ENCODE results near the gene STK11IP. TPM values are rescaled to one million over a fixed set of nuclear protein-coding genes. Genes with fewer than 3 reads are reported as not detected.

The STK11IP gene
- total RNA-seq, 1 donor from 2014 or later, result 25.7 TPM

- DNase-seq, result no peak
- H3K27ac ChIP-seq, result no peak overlapping the region
These were observed 28.9 kb downstream of the STK11IP start for GRCh38 chr2:219626540-219626939.

GRCh38 chr2:219627103-219628100, 29.7 kb downstream of the STK11IP start, which contains the start of gene SLC4A3:
Gene SLC4A3, plus strand, starts transcription at chr2:219627630. Its CDS starts 363 bp downstream, at chr2:219627993.
- ATAC-seq (peak; percentile 61), DNase-seq (peak; percentile 62)
- intact Hi-C loops (cut with DNase I), result no loop called here
- Histone ChIP-seq H3K4me1 (no peaks in the 10 kb centered on the region), H3K36me3 (no peaks in the 10 kb centered on the region), H3K27ac (no peak within 1 kb of the TSS), H3K9me3 (no peaks in the 10 kb centered on the region), H3K27me3 (no peaks in the 10 kb centered on the region), H3K4me3 (peak within 1 kb of the TSS; percentile 43)
- no peak for TF ChIP-seq CTCF (IDR thresholded peaks at IDR 0.05)

More at GRCh38 chr2:219626540-219626939, 28.9 kb downstream of the STK11IP start:
- no peak for TF ChIP-seq CTCF (IDR thresholded peaks at IDR 0.05)
- Histone ChIP-seq H3K4me3 (no peak overlapping the region), H3K4me1 (no peaks in the 10 kb centered on the region), H3K27me3 (no peaks in the 10 kb centered on the region), H3K36me3 (no peaks in the 10 kb centered on the region), H3K9me3 (no peaks in the 10 kb centered on the region)
- intact Hi-C loops (cut with DNase I), result no loop called here
- no peak for ATAC-seq

GRCh38 chr2:219628235-219628985, 30.8 kb downstream of the STK11IP start:
- Histone ChIP-seq H3K4me1 (no peaks in the 10 kb centered on the region), H3K27me3 (no peaks in the 10 kb centered on the region), H3K4me3 (no peak overlapping the region), H3K27ac (no peak overlapping the region), H3K9me3 (no peaks in the 10 kb centered on the region), H3K36me3 (no peaks in the 10 kb centered on the region)
- TF ChIP-seq CTCF (IDR thresholded peaks at IDR 0.05), result no peak
- no peak for ATAC-seq
- peak; percentile 63 for DNase-seq
- intact Hi-C loops (cut with DNase I), result no loop called here

- H3K27ac ChIP-seq, result no peak overlapping the region
- TF ChIP-seq CTCF (IDR thresholded peaks at IDR 0.05), result no peak
- H3K4me1 ChIP-seq, result no peaks in the 10 kb centered on the region
- no peak overlapping the region for H3K4me3 ChIP-seq
- no peaks in the 10 kb centered on the region for H3K36me3 ChIP-seq
- H3K9me3 ChIP-seq, result no peaks in the 10 kb centered on the region
- ATAC-seq (no peak), DNase-seq (no peak)
- no peaks in the 10 kb centered on the region for H3K27me3 ChIP-seq
- intact Hi-C loops (cut with DNase I), result no loop called here
These were observed 31.6 kb downstream of the STK11IP start for GRCh38 chr2:219628986-219629901.

All from upper lobe of right lung (tissue), 1 donor.